GM19324 (cell line): ENCODE results near the gene IGSF11.
A peak's percentile ranks its signal among the peaks of the same experiment; 100 is the strongest.
"Not testable (repeated sequence)": the region's sequence is repeated elsewhere in the genome, so short reads cannot be mapped to it uniquely, and the experiment has no call there.

Source experiments
- ATAC-seq: cut with Tn5 transposase; IDR thresholded peaks from one replicate; pipeline ENCODE4 v1.9.1; 2021; ENCODE audit warnings: mild to moderate bottlenecking, moderate library complexity; ENCODE audit not compliant: unreplicated experiment, low FRiP score

IGSF11 gene

GRCh38 chr3:119034256-119035013 is at the start of gene IGSF11:
Gene IGSF11 (minus strand): TSS chr3:119034846. CDS start chr3:119034582, 264 bp downstream.
- ATAC-seq: peak; percentile 98

- ATAC-seq: no peak
These were observed 45.7 kb upstream of the IGSF11 start for GRCh38 chr3:119080364-119080763.

- no peak for ATAC-seq
These were observed 38.8 kb upstream of the IGSF11 start for GRCh38 chr3:119073258-119074001.

GRCh38 chr3:119072451-119072850 is 37.8 kb upstream of the IGSF11 start:
- ATAC-seq: not testable (repeated sequence)

GRCh38 chr3:119069725-119070124 is 35.1 kb upstream of the IGSF11 start:
- ATAC-seq: no peak

- no peak for ATAC-seq
These were observed 28.8 kb upstream of the IGSF11 start for GRCh38 chr3:119063471-119063870.

GRCh38 chr3:119062892-119063291 is 28.2 kb upstream of the IGSF11 start:
- no peak for ATAC-seq

- ATAC-seq: no peak
These were observed 9.9 kb upstream of the IGSF11 start for GRCh38 chr3:119044593-119044992.

- ATAC-seq: no peak
These were observed 7.5 kb upstream of the IGSF11 start for GRCh38 chr3:119042162-119042561.

GRCh38 chr3:119035014-119035346 is 334 bp upstream of the IGSF11 start:
- ATAC-seq: no peak

- ATAC-seq: no peak
These were observed 1.0 kb downstream of the IGSF11 start for GRCh38 chr3:119033393-119034255.

GRCh38 chr3:119025171-119025795 is 9.4 kb downstream of the IGSF11 start:
- no peak for ATAC-seq

- no peak for ATAC-seq
These were observed 14.7 kb downstream of the IGSF11 start for GRCh38 chr3:119019767-119020518.

- no peak for ATAC-seq
These were observed 15.8 kb downstream of the IGSF11 start for GRCh38 chr3:119018690-119019463.

GRCh38 chr3:119015942-119016341 is 18.7 kb downstream of the IGSF11 start:
- ATAC-seq: no peak

- ATAC-seq: no peak
These were observed 20.7 kb downstream of the IGSF11 start for GRCh38 chr3:119013951-119014350.

- ATAC-seq: no peak
These were observed 23.1 kb downstream of the IGSF11 start for GRCh38 chr3:119011528-119011927.

- no peak for ATAC-seq
These were observed 37.5 kb downstream of the IGSF11 start for GRCh38 chr3:118997190-118997589.

- ATAC-seq: no peak
These were observed 42.9 kb downstream of the IGSF11 start for GRCh38 chr3:118991775-118992174.
